CMK (cell line): Measurements from ENCODE around the gene PCMTD2.

ENCODE experiments used
- DNase-seq: peaks from one replicate; pipeline ENCODE4 v3.0.0-alpha.2; 2010; ENCODE audit warnings: low read depth

PCMTD2 gene

GRCh38 chr20:64256282-64256935, 861 bp downstream of the PCMTD2 start:
- DNase-seq, result no peak

GRCh38 chr20:64257107-64257757, 1.7 kb downstream of the PCMTD2 start:
- no peak for DNase-seq

- DNase-seq, result no peak
These were observed 2.7 kb downstream of the PCMTD2 start for GRCh38 chr20:64258071-64258823.

GRCh38 chr20:64260239-64260638, 4.7 kb downstream of the PCMTD2 start:
- DNase-seq, result no peak

- no peak for DNase-seq
These were observed 5.6 kb downstream of the PCMTD2 start for GRCh38 chr20:64261138-64261537.

- DNase-seq, result no peak
These were observed 8.5 kb downstream of the PCMTD2 start for GRCh38 chr20:64264091-64264490.

- DNase-seq, result no peak
These were observed 9.7 kb downstream of the PCMTD2 start for GRCh38 chr20:64265201-64265600.

- DNase-seq, result no peak
These were observed 11.4 kb downstream of the PCMTD2 start for GRCh38 chr20:64266988-64267387.

- DNase-seq, result no peak
These were observed 12.6 kb downstream of the PCMTD2 start for GRCh38 chr20:64268174-64268573.

- DNase-seq, result no peak
These were observed 14.3 kb downstream of the PCMTD2 start for GRCh38 chr20:64269604-64270411.

- DNase-seq, result no peak
These were observed 16.1 kb downstream of the PCMTD2 start for GRCh38 chr20:64271636-64272035.

- DNase-seq, result no peak
These were observed 17.6 kb downstream of the PCMTD2 start for GRCh38 chr20:64273109-64273508.

- no peak for DNase-seq
These were observed 21.3 kb downstream of the PCMTD2 start for GRCh38 chr20:64276817-64277216.

GRCh38 chr20:64277571-64278316, 22.2 kb downstream of the PCMTD2 start:
- DNase-seq, result no peak

GRCh38 chr20:64278317-64278681, 22.8 kb downstream of the PCMTD2 start:
- DNase-seq, result no peak

GRCh38 chr20:64279826-64280459, 24.4 kb downstream of the PCMTD2 start:
- no peak for DNase-seq

- no peak for DNase-seq
These were observed 24.9 kb downstream of the PCMTD2 start for GRCh38 chr20:64280460-64280843.

- no peak for DNase-seq
These were observed 28.1 kb downstream of the PCMTD2 start for GRCh38 chr20:64283646-64284045.

GRCh38 chr20:64285579-64286446, 30.3 kb downstream of the PCMTD2 start:
- DNase-seq, result peak; percentile 92
